ENCODE measurements around the gene FABP1.

FABP1 gene

GRCh38 chr2:88121678-88122077, 6.2 kb downstream of the FABP1 start:
- Histone ChIP-seq H4K91ac (ENCODE audit: low read depth, low read length, poor library complexity) (no peak overlapping the region), H3K23ac (ENCODE audit: low read depth, low read length, poor library complexity) (no peak overlapping the region), H3K4me3 (ENCODE audit: low read length in 2 of 2) (no peak overlapping the region), H3K4me2 (ENCODE audit: insufficient read depth, low read length, poor library complexity, severe bottlenecking) (no peak overlapping the region), H3K4me1 (ENCODE audit: control insufficient read depth in 2 of 2, insufficient read depth in 1 of 2, low read depth in 1 of 2, low read length in 2 of 2) (no peaks in the 10 kb centered on the region), H3K9ac (ENCODE audit: low read depth, low read length, poor library complexity) (no peak overlapping the region), H2AFZ (ENCODE audit: low read length) (no peak overlapping the region), H3K4ac (ENCODE audit: low read length) (no peak overlapping the region), H3K27ac (replicated peaks; ENCODE audit: low read length) (no peak overlapping the region), H3K27me3 (ENCODE audit: control insufficient read depth in 3 of 3, insufficient read depth in 3 of 3, low read depth in 1 of 3, low read length in 3 of 3) (peaks cover 0 to 17% (median 0%) of the 10 kb centered on the region in 3 experiments), H3K18ac (ENCODE audit: low read length) (no peak overlapping the region), H2BK120ac (ENCODE audit: low read depth, low read length) (no peak overlapping the region), H2AK5ac (ENCODE audit: low read depth, low read length) (no peak overlapping the region), H2BK5ac (ENCODE audit: low read length) (no peak overlapping the region), H3K9me3 (replicated peaks in 1 of 2; ENCODE audit: control insufficient read depth in 2 of 2, insufficient read depth in 1 of 2, low read depth in 1 of 2, low read length in 2 of 2) (no peaks in the 10 kb centered on the region), H3K14ac (ENCODE audit: low read length) (no peak overlapping the region), H3K36me3 (replicated peaks in 1 of 2; ENCODE audit: control insufficient read depth in 2 of 2, insufficient read depth in 2 of 2, low read length in 2 of 2) (no peaks in the 10 kb centered on the region), H2BK15ac (ENCODE audit: low read length) (no peak overlapping the region), H3K79me1 (ENCODE audit: low read depth, low read length) (no peaks in the 10 kb centered on the region), H2BK12ac (ENCODE audit: low read length) (no peak overlapping the region), H4K8ac (ENCODE audit: low read depth, low read length) (no peak overlapping the region)
- WGBS, 2 donors (ENCODE audit: extremely low coverage in 2 of 2, insufficient read length in 2 of 2, insufficient replicate concordance in 1 of 2): no CpG with 5 or more reads among the region's 4 CpGs
- no peak for DNase-seq (ENCODE audit: low spot score)

GRCh38 chr2:88117973-88118372, 9.9 kb downstream of the FABP1 start:
- no peak overlapping the region for H4K8ac ChIP-seq (ENCODE audit: low read depth, low read length)
- DNase-seq (ENCODE audit: low spot score): no peak
- H3K36me3 ChIP-seq (replicated peaks in 1 of 2; ENCODE audit: control insufficient read depth in 2 of 2, insufficient read depth in 2 of 2, low read length in 2 of 2): no peaks in the 10 kb centered on the region
- H2AFZ ChIP-seq (ENCODE audit: low read length): no peak overlapping the region
- H3K23ac ChIP-seq (ENCODE audit: low read depth, low read length, poor library complexity): no peak overlapping the region
- H2BK15ac ChIP-seq (ENCODE audit: low read length): no peak overlapping the region
- H3K4me3 ChIP-seq (ENCODE audit: low read length in 2 of 2): no peak overlapping the region
- no peak overlapping the region for H3K9ac ChIP-seq (ENCODE audit: low read depth, low read length, poor library complexity)
- no peak overlapping the region for H3K27ac ChIP-seq (replicated peaks; ENCODE audit: low read length)
- no peak overlapping the region for H3K14ac ChIP-seq (ENCODE audit: low read length)
- H3K4ac ChIP-seq (ENCODE audit: low read length): no peak overlapping the region
- H3K79me1 ChIP-seq (ENCODE audit: low read depth, low read length): no peaks in the 10 kb centered on the region
- H3K9me3 ChIP-seq (replicated peaks in 1 of 2; ENCODE audit: control insufficient read depth in 2 of 2, insufficient read depth in 1 of 2, low read depth in 1 of 2, low read length in 2 of 2): no peaks in the 10 kb centered on the region
- no peaks in the 10 kb centered on the region for H3K27me3 ChIP-seq (ENCODE audit: control insufficient read depth in 3 of 3, insufficient read depth in 3 of 3, low read depth in 1 of 3, low read length in 3 of 3)
- no peak overlapping the region for H2BK5ac ChIP-seq (ENCODE audit: low read length)
- WGBS, 2 donors (ENCODE audit: extremely low coverage in 2 of 2, insufficient read length in 2 of 2, insufficient replicate concordance in 1 of 2): no CpG with 5 or more reads among the region's 4 CpGs
- H4K91ac ChIP-seq (ENCODE audit: low read depth, low read length, poor library complexity): no peak overlapping the region
- H3K4me1 ChIP-seq (ENCODE audit: control insufficient read depth in 2 of 2, insufficient read depth in 1 of 2, low read depth in 1 of 2, low read length in 2 of 2): peaks cover 0 to 2% of the 10 kb centered on the region in 2 donors
- no peak overlapping the region for H2BK120ac ChIP-seq (ENCODE audit: low read depth, low read length)
- H3K4me2 ChIP-seq (ENCODE audit: insufficient read depth, low read length, poor library complexity, severe bottlenecking): no peak overlapping the region
- no peak overlapping the region for H2AK5ac ChIP-seq (ENCODE audit: low read depth, low read length)
- H3K18ac ChIP-seq (ENCODE audit: low read length): no peak overlapping the region
- H2BK12ac ChIP-seq (ENCODE audit: low read length): no peak overlapping the region

GRCh38 chr2:88116669-88117432, 11.0 kb downstream of the FABP1 start:
- Histone ChIP-seq H3K4ac (ENCODE audit: low read length) (no peak overlapping the region), H3K18ac (ENCODE audit: low read length) (no peak overlapping the region), H3K4me3 (ENCODE audit: low read length in 2 of 2) (no peak overlapping the region), H2AFZ (ENCODE audit: low read length) (no peak overlapping the region), H3K27ac (replicated peaks; ENCODE audit: low read length) (no peak overlapping the region), H3K9ac (ENCODE audit: low read depth, low read length, poor library complexity) (no peak overlapping the region), H2BK15ac (ENCODE audit: low read length) (no peak overlapping the region), H3K4me1 (ENCODE audit: control insufficient read depth in 2 of 2, insufficient read depth in 1 of 2, low read depth in 1 of 2, low read length in 2 of 2) (peaks cover 0 to 2% of the 10 kb centered on the region in 2 donors), H2BK120ac (ENCODE audit: low read depth, low read length) (no peak overlapping the region), H2BK12ac (ENCODE audit: low read length) (no peak overlapping the region), H3K9me3 (replicated peaks in 1 of 2; ENCODE audit: control insufficient read depth in 2 of 2, insufficient read depth in 1 of 2, low read depth in 1 of 2, low read length in 2 of 2) (no peaks in the 10 kb centered on the region), H3K36me3 (replicated peaks in 1 of 2; ENCODE audit: control insufficient read depth in 2 of 2, insufficient read depth in 2 of 2, low read length in 2 of 2) (no peaks in the 10 kb centered on the region), H2AK5ac (ENCODE audit: low read depth, low read length) (no peak overlapping the region), H3K23ac (ENCODE audit: low read depth, low read length, poor library complexity) (no peak overlapping the region), H3K79me1 (ENCODE audit: low read depth, low read length) (no peaks in the 10 kb centered on the region), H4K91ac (ENCODE audit: low read depth, low read length, poor library complexity) (no peak overlapping the region), H3K27me3 (ENCODE audit: control insufficient read depth in 3 of 3, insufficient read depth in 3 of 3, low read depth in 1 of 3, low read length in 3 of 3) (no peaks in the 10 kb centered on the region), H3K4me2 (ENCODE audit: insufficient read depth, low read length, poor library complexity, severe bottlenecking) (no peak overlapping the region), H2BK5ac (ENCODE audit: low read length) (no peak overlapping the region), H4K8ac (ENCODE audit: low read depth, low read length) (no peak overlapping the region), H3K14ac (ENCODE audit: low read length) (no peak overlapping the region)
- no peak for DNase-seq (ENCODE audit: low spot score)
- WGBS, 2 donors (ENCODE audit: extremely low coverage in 2 of 2, insufficient read length in 2 of 2, insufficient replicate concordance in 1 of 2): no CpG with 5 or more reads among the region's 18 CpGs

- Histone ChIP-seq H3K9me3 (replicated peaks in 1 of 2; ENCODE audit: control insufficient read depth in 2 of 2, insufficient read depth in 1 of 2, low read depth in 1 of 2, low read length in 2 of 2) (no peaks in the 10 kb centered on the region), H2AK5ac (ENCODE audit: low read depth, low read length) (no peak overlapping the region), H2BK12ac (ENCODE audit: low read length) (no peak overlapping the region), H3K4me2 (ENCODE audit: insufficient read depth, low read length, poor library complexity, severe bottlenecking) (no peak overlapping the region), H3K27ac (replicated peaks; ENCODE audit: low read length) (no peak overlapping the region), H2BK5ac (ENCODE audit: low read length) (no peak overlapping the region), H3K14ac (ENCODE audit: low read length) (no peak overlapping the region), H3K27me3 (ENCODE audit: control insufficient read depth in 3 of 3, insufficient read depth in 3 of 3, low read depth in 1 of 3, low read length in 3 of 3) (no peaks in the 10 kb centered on the region), H3K36me3 (replicated peaks in 1 of 2; ENCODE audit: control insufficient read depth in 2 of 2, insufficient read depth in 2 of 2, low read length in 2 of 2) (no peaks in the 10 kb centered on the region), H3K9ac (ENCODE audit: low read depth, low read length, poor library complexity) (no peak overlapping the region), H3K4me3 (ENCODE audit: low read length in 2 of 2) (no peak overlapping the region), H3K79me1 (ENCODE audit: low read depth, low read length) (no peaks in the 10 kb centered on the region), H3K23ac (ENCODE audit: low read depth, low read length, poor library complexity) (no peak overlapping the region), H3K18ac (ENCODE audit: low read length) (no peak overlapping the region), H2BK120ac (ENCODE audit: low read depth, low read length) (no peak overlapping the region), H3K4me1 (ENCODE audit: control insufficient read depth in 2 of 2, insufficient read depth in 1 of 2, low read depth in 1 of 2, low read length in 2 of 2) (peaks cover 0 to 2% of the 10 kb centered on the region in 2 donors), H4K91ac (ENCODE audit: low read depth, low read length, poor library complexity) (no peak overlapping the region), H3K4ac (ENCODE audit: low read length) (no peak overlapping the region), H2BK15ac (ENCODE audit: low read length) (no peak overlapping the region), H2AFZ (ENCODE audit: low read length) (no peak overlapping the region), H4K8ac (ENCODE audit: low read depth, low read length) (no peak overlapping the region)
- WGBS, 2 donors (ENCODE audit: extremely low coverage in 2 of 2, insufficient read length in 2 of 2, insufficient replicate concordance in 1 of 2): no CpG with 5 or more reads among the region's 10 CpGs
- DNase-seq (ENCODE audit: low spot score): no peak
Measured at GRCh38 chr2:88115825-88116518, 11.9 kb downstream of the FABP1 start.

Data from neuronal stem cell (in vitro differentiated cells).